ENCODE results near the gene KDM4B.

GRCh38 chr19:5051619-5052018, 82.7 kb downstream of the KDM4B start:
- no peak for TF ChIP-seq TCF12 (IDR thresholded peaks at IDR 0.05)
- no peak for TF ChIP-seq CTCF (IDR thresholded peaks at IDR 0.05)
- TF ChIP-seq JUND (IDR thresholded peaks at IDR 0.05): no peak
- TF ChIP-seq TAF1 (IDR thresholded peaks at IDR 0.05; ENCODE audit: borderline replicate concordance, low read depth, low read length): no peak
- no peak for TF ChIP-seq POLR2AphosphoS5 (IDR thresholded peaks at IDR 0.05; ENCODE audit: low read depth, low read length)
- no peak for TF ChIP-seq CHD2 (IDR thresholded peaks at IDR 0.05; ENCODE audit: low read length, partially characterized antibody)
- TF ChIP-seq USF2 (IDR thresholded peaks at IDR 0.05; ENCODE audit: borderline replicate concordance, low read depth, low read length): no peak
- TF ChIP-seq FOXJ3 (CRISPR knock-in tag; IDR thresholded peaks at IDR 0.05): no peak
- TF ChIP-seq ELF1 (IDR thresholded peaks at IDR 0.05): no peak
- no peak for TF ChIP-seq MXI1 (IDR thresholded peaks at IDR 0.05; ENCODE audit: low read depth, low read length)
- TF ChIP-seq EP300 (IDR thresholded peaks at IDR 0.05; ENCODE audit: borderline replicate concordance in 1 of 2, low read depth in 1 of 2, low read length in 1 of 2): no peak
- TF ChIP-seq RFX5 (IDR thresholded peaks at IDR 0.05; ENCODE audit: low read length): no peak
